Activated naive CD4-positive, alpha-beta T cell treated with Interleukin-2 at 50 U/mL for 16 hours (primary cell): ENCODE results near the gene PPP3R1.
A peak's percentile ranks its signal among the peaks of the same experiment; 100 is the strongest.
"Not testable (repeated sequence)": the region's sequence is repeated elsewhere in the genome, so short reads cannot be mapped to it uniquely, and the experiment has no call there.

ENCODE experiments used
- DNase-seq: peaks from one replicate; pipeline ENCODE4 v3.0.0-alpha.2; 2020

The PPP3R1 gene

GRCh38 chr2:68185541-68186164 is 66.7 kb downstream of the PPP3R1 start:
- DNase-seq = peak; percentile 61

GRCh38 chr2:68182902-68183301 is 69.4 kb downstream of the PPP3R1 start:
- DNase-seq = no peak

GRCh38 chr2:68178954-68179627 is 73.2 kb downstream of the PPP3R1 start:
- DNase-seq = no peak

- DNase-seq = no peak
Observed at GRCh38 chr2:68178432-68178831, 73.9 kb downstream of the PPP3R1 start.

DNA sequence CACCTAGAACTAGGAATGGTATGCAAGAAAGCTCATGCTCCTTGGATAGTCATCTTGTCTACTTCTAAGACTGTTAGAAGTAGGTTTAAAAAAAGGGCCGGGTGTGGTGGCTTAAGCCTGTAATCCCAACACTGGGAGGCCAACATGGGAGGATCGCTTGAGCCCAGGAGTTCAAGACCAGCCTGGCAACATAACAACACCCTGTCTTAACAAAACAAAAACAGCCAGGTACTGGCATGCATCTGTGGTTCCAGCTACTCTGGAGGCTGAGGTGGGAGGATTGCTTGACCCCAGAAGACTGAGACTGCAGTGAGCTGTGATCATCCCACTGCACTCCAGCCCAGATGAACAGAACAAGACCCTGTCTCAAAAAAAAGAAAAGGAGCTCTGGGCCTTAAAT is 74.8 kb downstream of the PPP3R1 start:
- no peak for DNase-seq

- no peak for DNase-seq
Observed at GRCh38 chr2:68176657-68177056, 75.7 kb downstream of the PPP3R1 start.

DNA sequence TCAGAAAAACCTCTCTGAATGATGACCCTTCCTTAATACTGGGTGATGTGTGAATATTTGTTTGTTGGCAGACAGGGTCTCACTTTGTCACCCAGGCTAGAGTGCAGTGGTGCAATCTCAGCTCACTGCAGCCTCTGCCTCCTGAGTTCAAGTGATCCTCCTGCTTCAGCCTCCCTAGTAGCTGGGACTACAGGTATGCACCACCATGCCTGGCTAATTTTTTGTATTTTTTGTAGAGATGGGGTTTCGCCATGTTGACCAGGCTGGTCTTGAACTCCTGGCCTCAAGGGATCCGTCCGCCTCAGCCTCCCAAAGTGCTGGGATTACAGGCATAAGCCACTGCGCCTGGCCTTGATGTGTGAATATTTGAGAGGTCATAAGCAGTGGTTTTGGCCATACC is 77.1 kb downstream of the PPP3R1 start:
- not testable (repeated sequence) for DNase-seq

- DNase-seq = no peak
Observed at GRCh38 chr2:68172990-68173700, 79.2 kb downstream of the PPP3R1 start.

GRCh38 chr2:68172521-68172920 is 79.8 kb downstream of the PPP3R1 start:
- DNase-seq = no peak

DNA sequence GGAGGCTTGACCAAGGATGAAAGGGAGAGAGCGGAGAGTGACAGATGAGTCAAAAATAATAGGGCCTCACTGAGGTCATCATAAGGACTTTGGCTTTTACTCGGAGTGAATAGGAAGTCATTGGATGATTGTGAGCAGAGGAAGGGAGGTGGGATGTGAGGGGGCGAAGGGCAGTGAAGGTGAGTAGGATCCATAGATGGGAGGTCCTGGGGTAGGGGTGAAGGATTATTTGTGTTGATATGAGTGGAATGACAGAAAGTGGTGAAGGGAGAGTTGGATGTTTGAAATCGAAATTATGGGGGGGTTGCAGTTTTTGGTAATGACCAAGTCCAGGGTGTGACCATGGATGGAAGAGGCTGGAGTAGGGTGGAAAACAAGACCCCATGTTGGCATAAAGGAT is 80.6 kb downstream of the PPP3R1 start:
- DNase-seq = no peak

DNA sequence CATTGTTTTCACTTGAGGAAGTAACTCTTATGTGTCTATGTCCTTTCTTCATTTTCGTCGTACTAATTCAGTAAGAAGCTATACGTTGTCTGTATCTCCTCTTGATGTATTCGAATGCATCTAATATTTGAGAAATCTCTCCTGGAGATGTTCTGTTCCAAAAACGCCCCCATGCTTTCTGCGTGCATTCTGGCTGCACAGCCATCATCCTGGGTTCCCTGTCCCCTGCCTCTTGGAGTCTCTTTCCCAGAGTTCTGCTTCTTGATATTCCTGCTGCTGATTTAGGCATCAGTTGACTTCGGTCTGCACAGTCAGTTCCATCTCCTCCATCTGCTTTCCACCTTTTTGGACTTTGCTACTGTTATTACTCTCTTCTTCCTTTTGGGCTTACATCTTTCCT is 81.2 kb downstream of the PPP3R1 start:
- no peak for DNase-seq

DNA sequence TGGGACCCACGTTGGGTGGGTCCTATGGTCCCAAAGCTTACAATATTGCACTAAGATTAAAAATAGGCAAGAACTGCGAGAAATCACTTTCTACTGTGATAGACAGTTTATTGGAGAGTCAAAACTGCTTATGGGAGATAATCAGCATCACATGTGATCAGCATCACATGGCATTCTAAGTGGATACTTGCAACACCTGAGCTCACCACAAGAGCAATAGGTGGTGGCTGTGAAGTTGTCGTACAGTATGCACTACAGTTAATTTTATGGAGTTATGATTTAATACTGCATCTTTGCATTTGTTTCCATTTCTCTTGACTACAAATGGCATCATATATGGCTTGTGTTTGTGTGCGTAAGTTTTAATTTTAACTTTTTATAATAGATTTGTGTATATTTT is 83.0 kb downstream of the PPP3R1 start:
- no peak for DNase-seq

GRCh38 chr2:68167186-68167585 is 85.1 kb downstream of the PPP3R1 start:
- DNase-seq = no peak

GRCh38 chr2:68163641-68164040 is 88.7 kb downstream of the PPP3R1 start:
- no peak for DNase-seq

DNA sequence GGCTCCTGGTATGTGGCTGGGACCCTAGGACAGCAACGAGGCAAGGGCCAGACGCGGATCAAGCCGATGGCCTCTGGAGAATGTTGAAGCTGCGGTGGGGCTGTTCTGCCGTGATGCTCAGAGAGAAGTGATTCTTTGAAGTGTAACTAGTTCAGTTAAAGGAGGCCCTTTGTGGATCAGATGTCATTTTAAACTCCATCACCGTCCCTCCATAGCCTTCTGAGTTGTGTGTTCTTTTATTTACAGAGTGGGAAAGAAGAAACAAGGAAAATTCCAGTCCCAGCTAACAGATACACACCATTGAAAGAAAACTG is 94.2 kb downstream of the PPP3R1 start:
- DNase-seq = no peak

DNA sequence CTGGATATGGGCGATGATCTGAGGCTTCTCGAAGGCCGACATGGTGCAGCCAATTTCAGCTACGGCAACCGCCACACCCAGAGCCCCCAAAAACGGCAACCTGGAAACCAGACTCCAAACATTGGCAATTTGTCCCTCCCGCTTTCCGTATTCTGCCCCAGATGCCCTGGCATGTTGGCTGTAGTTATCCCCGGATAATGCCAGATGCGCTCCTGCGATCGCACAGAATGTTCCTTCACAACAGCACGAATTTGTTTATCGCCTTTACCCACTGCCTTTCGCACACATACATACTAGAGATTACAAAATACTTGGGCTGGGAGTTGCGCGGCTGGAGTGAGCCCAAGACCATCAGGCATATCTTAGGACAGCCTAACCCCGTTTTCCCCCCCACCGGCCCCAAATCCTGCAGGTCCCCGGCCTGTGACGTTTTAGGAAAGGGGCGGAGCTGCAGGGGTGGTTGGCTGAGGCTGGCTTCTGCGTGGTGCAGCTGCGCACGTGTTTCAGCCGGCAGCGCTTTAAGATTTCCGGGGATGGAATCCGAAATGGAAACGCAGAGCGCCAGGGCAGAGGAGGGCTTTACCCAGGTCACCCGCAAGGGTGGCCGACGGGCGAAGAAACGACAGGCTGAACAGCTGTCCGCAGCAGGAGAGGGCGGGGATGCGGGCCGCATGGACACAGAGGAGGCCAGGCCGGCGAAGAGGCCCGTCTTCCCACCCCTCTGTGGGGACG is 94.8 kb downstream of the PPP3R1 start, which contains the start of gene PNO1:
PNO1 (plus strand) TSS at position 487 of the 732 bp plus-strand sequence; CDS start at position 534, 47 bp downstream.
- DNase-seq = peak; percentile 98

DNA sequence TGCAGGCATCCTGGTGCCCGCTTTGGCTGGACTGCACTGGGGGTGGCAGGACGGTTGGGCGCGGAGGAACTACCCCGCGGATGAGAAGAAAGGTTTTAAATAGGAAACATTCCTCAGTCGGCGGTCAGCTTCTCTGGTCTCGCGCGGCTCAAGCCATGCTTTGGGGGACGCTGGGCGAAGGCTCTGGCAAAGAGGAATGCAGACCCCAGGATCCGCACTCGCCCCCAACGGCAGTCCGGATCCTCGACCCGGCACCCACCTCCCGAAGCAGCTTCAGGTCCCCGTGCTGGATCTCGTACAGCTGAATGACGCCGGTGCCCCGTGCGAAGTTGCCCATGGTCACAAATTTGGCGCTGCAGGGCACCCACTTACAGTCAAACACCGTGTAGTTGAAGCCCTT is 95.3 kb downstream of the PPP3R1 start:
- DNase-seq = no peak

GRCh38 chr2:68156419-68156818 is 95.9 kb downstream of the PPP3R1 start:
- no peak for DNase-seq

DNA sequence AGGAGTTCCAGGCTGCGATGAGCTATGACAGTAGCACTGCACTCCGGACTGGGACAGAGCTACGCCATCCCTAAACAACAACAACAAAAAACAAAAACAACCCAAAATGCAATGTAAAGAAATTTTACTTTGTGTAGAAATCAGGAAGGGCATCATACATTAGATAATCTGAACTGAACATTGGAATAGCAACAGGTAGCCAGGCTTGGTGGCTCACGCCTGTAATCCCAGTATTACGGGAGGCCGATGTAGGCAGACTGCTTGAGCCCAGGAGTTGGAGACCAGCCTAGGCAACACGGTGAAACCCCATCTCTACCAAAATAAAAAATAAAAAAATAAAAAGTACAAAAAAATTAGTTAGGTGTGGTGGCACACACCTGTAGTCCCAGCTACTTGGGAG is 96.7 kb downstream of the PPP3R1 start:
- DNase-seq = no peak

DNA sequence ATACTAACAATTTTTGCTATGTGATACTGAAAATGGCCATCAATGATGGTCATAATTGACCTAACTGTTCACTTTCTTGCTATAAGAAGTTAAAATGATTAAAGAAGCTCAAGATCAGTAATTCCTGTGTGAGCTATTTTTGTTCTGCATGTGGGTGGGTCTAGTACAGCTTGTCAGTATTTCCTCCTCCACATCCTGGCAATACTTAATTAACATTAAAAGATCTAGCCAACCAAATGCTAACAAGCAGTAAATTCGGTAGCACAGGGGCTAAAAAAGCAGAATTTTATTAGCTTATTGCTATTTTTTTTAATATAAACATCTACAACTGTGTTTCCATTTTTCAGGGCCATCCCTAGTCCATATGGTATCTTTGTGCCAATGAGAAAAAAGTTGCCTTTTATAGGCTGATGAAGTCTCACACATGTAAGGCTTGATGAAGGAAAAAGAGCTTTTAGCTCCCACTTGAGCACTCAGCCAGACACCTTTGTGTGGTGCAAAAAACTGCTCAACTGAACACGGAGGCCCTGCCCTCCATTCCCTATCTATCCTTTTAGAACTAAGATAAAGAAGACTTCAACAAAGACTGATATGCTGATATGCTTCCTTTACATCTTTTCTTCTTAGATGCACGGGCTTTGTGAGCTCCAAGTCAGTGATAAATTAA is 99.5 kb downstream of the PPP3R1 start:
- DNase-seq = no peak

GRCh38 chr2:68151037-68151436 is 101.3 kb downstream of the PPP3R1 start:
- DNase-seq = no peak

DNA sequence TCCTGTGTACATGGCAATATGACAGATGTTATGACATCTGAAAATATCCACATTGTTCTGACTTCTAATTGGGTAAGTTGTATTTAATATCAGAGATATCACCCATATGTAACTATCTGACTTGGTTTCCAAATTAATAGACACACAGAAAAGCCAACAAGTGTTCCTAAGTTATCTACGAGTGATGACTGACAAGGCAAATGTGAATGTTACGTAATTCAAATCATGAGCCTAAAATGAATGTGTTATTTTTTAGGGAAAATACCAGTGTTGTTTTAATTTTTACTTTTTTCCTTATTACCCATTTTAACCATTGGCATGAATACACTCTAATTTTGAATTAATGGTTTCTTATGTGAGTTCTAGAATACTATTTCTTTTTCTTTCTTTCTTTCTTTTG is 110.5 kb downstream of the PPP3R1 start:
- DNase-seq = no peak
